ENCODE measurements around the gene KCNJ10. TPM values are rescaled to one million over a fixed set of nuclear protein-coding genes. Genes with fewer than 3 reads are reported as not detected.
A peak's percentile ranks its signal among the peaks of the same experiment; 100 is the strongest.

KCNJ10 gene
- total RNA-seq, 1 experiment from 2014 or later = 1.4 TPM

- DNase-seq (ENCODE audit: low spot score) (no peak), ATAC-seq (no peak)
- H3K9me3 Mint-ChIP-seq = no peaks in the 10 kb centered on the region
- H3K4me1 Mint-ChIP-seq = peaks cover 32% of the 10 kb centered on the region
- H3K36me3 Mint-ChIP-seq = no peaks in the 10 kb centered on the region
- ChIA-PET CTCF (interaction anchor here (1.1 to 29.5 kb wide), 4 partner anchors 9 to 64 kb away, joined by 4 to 978 read pairs (median 18); no protein-coding TSS in a partner anchor), POLR2A (interaction anchor here (1.3 kb wide), 1 partner anchor 10 kb away, joined by 3 read pairs; no protein-coding TSS in a partner anchor)
- H3K27me3 Mint-ChIP-seq (ENCODE audit: low read depth) = peaks cover 81% of the 10 kb centered on the region
- no peak overlapping the region for H3K4me3 Mint-ChIP-seq
- TF ChIP-seq CREB1 (CRISPR knock-in tag; IDR thresholded peaks at IDR 0.05) = no peak
- no peak for TF ChIP-seq SOX15 (CRISPR knock-in tag; IDR thresholded peaks at IDR 0.05)
- no peak for TF ChIP-seq TP53 (CRISPR knock-in tag; IDR thresholded peaks at IDR 0.05)
- TF ChIP-seq MXD4 (CRISPR knock-in tag; IDR thresholded peaks at IDR 0.05; ENCODE audit: borderline replicate concordance) = no peak
- TF ChIP-seq, protein P1, sequence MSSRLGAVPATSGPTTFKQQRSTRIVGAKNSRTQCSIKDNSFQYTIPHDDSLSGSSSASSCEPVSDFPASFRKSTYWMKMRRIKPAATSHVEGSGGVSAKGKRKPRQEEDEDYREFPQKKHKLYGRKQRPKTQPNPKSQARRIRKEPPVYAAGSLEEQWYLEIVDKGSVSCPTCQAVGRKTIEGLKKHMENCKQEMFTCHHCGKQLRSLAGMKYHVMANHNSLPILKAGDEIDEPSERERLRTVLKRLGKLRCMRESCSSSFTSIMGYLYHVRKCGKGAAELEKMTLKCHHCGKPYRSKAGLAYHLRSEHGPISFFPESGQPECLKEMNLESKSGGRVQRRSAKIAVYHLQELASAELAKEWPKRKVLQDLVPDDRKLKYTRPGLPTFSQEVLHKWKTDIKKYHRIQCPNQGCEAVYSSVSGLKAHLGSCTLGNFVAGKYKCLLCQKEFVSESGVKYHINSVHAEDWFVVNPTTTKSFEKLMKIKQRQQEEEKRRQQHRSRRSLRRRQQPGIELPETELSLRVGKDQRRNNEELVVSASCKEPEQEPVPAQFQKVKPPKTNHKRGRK (CRISPR knock-in tag; IDR thresholded peaks at IDR 0.05; ENCODE audit: borderline replicate concordance) = no peak
- TF ChIP-seq, protein P2, sequence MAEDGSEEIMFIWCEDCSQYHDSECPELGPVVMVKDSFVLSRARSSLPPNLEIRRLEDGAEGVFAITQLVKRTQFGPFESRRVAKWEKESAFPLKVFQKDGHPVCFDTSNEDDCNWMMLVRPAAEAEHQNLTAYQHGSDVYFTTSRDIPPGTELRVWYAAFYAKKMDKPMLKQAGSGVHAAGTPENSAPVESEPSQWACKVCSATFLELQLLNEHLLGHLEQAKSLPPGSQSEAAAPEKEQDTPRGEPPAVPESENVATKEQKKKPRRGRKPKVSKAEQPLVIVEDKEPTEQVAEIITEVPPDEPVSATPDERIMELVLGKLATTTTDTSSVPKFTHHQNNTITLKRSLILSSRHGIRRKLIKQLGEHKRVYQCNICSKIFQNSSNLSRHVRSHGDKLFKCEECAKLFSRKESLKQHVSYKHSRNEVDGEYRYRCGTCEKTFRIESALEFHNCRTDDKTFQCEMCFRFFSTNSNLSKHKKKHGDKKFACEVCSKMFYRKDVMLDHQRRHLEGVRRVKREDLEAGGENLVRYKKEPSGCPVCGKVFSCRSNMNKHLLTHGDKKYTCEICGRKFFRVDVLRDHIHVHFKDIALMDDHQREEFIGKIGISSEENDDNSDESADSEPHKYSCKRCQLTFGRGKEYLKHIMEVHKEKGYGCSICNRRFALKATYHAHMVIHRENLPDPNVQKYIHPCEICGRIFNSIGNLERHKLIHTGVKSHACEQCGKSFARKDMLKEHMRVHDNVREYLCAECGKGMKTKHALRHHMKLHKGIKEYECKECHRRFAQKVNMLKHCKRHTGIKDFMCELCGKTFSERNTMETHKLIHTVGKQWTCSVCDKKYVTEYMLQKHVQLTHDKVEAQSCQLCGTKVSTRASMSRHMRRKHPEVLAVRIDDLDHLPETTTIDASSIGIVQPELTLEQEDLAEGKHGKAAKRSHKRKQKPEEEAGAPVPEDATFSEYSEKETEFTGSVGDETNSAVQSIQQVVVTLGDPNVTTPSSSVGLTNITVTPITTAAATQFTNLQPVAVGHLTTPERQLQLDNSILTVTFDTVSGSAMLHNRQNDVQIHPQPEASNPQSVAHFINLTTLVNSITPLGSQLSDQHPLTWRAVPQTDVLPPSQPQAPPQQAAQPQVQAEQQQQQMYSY (CRISPR knock-in tag; IDR thresholded peaks at IDR 0.05) = no peak
- no peak for TF ChIP-seq AR (CRISPR knock-in tag; IDR thresholded peaks at IDR 0.05)
- H3K27ac Mint-ChIP-seq = no peak overlapping the region
Observed at GRCh38 chr1:160071289-160071688, 1.3 kb upstream of the KCNJ10 start.

GRCh38 chr1:160070243-160071163 is 543 bp upstream of the KCNJ10 start:
- Mint-ChIP-seq H3K27me3 (ENCODE audit: low read depth) (peaks cover 82% of the 10 kb centered on the region), H3K4me3 (peak overlapping the region; percentile 96), H3K27ac (peak overlapping the region; percentile 50; the same call in 1 of the 2 replicates), H3K9me3 (no peaks in the 10 kb centered on the region), H3K4me1 (peaks cover 32% of the 10 kb centered on the region), H3K36me3 (no peaks in the 10 kb centered on the region)
- ATAC-seq = peak; percentile 94
- ChIA-PET POLR2A (interaction anchor here (1.3 kb wide), 1 partner anchor 9 kb away, joined by 3 read pairs; no protein-coding TSS in a partner anchor), CTCF (interaction anchor here (0.6 to 29.5 kb wide), 10 partner anchors 7 to 306 kb away, joined by 3 to 978 read pairs (median 6); no protein-coding TSS in a partner anchor)
- DNase-seq (ENCODE audit: low spot score) = peak; percentile 93
- TF ChIP-seq ZNF416 (CRISPR knock-in tag; IDR thresholded peaks at IDR 0.05) (no peak), ZNF263 (CRISPR knock-in tag; IDR thresholded peaks at IDR 0.05; ENCODE audit: low read depth) (no peak), GTF2I (CRISPR knock-in tag; conservative IDR thresholded peaks at IDR 0.05) (no peak), ZMAT4 (CRISPR knock-in tag; IDR thresholded peaks at IDR 0.05) (no peak), FOXJ3 (CRISPR knock-in tag; IDR thresholded peaks at IDR 0.05; ENCODE audit: borderline replicate concordance) (no peak), SMAD4 (CRISPR knock-in tag; IDR thresholded peaks at IDR 0.05) (no peak), FOXK1 (CRISPR knock-in tag; IDR thresholded peaks at IDR 0.05) (no peak), ESRRA (CRISPR knock-in tag; IDR thresholded peaks at IDR 0.05; ENCODE audit: borderline replicate concordance) (no peak), MXD4 (CRISPR knock-in tag; IDR thresholded peaks at IDR 0.05; ENCODE audit: borderline replicate concordance) (no peak), TCF7 (CRISPR knock-in tag; IDR thresholded peaks at IDR 0.05; ENCODE audit: low read depth) (no peak)
- TF ChIP-seq, protein P3, sequence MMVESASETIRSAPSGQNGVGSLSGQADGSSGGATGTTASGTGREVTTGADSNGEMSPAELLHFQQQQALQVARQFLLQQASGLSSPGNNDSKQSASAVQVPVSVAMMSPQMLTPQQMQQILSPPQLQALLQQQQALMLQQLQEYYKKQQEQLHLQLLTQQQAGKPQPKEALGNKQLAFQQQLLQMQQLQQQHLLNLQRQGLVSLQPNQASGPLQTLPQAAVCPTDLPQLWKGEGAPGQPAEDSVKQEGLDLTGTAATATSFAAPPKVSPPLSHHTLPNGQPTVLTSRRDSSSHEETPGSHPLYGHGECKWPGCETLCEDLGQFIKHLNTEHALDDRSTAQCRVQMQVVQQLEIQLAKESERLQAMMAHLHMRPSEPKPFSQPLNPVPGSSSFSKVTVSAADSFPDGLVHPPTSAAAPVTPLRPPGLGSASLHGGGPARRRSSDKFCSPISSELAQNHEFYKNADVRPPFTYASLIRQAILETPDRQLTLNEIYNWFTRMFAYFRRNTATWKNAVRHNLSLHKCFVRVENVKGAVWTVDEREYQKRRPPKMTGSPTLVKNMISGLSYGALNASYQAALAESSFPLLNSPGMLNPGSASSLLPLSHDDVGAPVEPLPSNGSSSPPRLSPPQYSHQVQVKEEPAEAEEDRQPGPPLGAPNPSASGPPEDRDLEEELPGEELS (CRISPR knock-in tag; IDR thresholded peaks at IDR 0.05) = no peak
- TF ChIP-seq, protein P4, sequence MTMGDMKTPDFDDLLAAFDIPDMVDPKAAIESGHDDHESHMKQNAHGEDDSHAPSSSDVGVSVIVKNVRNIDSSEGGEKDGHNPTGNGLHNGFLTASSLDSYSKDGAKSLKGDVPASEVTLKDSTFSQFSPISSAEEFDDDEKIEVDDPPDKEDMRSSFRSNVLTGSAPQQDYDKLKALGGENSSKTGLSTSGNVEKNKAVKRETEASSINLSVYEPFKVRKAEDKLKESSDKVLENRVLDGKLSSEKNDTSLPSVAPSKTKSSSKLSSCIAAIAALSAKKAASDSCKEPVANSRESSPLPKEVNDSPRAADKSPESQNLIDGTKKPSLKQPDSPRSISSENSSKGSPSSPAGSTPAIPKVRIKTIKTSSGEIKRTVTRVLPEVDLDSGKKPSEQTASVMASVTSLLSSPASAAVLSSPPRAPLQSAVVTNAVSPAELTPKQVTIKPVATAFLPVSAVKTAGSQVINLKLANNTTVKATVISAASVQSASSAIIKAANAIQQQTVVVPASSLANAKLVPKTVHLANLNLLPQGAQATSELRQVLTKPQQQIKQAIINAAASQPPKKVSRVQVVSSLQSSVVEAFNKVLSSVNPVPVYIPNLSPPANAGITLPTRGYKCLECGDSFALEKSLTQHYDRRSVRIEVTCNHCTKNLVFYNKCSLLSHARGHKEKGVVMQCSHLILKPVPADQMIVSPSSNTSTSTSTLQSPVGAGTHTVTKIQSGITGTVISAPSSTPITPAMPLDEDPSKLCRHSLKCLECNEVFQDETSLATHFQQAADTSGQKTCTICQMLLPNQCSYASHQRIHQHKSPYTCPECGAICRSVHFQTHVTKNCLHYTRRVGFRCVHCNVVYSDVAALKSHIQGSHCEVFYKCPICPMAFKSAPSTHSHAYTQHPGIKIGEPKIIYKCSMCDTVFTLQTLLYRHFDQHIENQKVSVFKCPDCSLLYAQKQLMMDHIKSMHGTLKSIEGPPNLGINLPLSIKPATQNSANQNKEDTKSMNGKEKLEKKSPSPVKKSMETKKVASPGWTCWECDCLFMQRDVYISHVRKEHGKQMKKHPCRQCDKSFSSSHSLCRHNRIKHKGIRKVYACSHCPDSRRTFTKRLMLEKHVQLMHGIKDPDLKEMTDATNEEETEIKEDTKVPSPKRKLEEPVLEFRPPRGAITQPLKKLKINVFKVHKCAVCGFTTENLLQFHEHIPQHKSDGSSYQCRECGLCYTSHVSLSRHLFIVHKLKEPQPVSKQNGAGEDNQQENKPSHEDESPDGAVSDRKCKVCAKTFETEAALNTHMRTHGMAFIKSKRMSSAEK (CRISPR knock-in tag; IDR thresholded peaks at IDR 0.05; ENCODE audit: borderline replicate concordance) = no peak

Data from WTC11 (cell line).